C4-2B (cell line): ENCODE data around the gene RMP24.

Experiments used
- H3K27ac ChIP-seq: fragments of 450-650 bp; 2 replicates; pipeline ENCODE4 v1.5.1; 2017
- CTCF ChIP-seq: fragments of 450-650 bp; conservative IDR thresholded peaks from 2 replicates; pipeline ENCODE4 v1.5.1; 2017; ENCODE audit warnings: mild to moderate bottlenecking
- ZFX ChIP-seq: fragments of 450-650 bp; IDR thresholded peaks from 2 replicates; pipeline ENCODE4 v1.6.1; 2017

Gene RMP24

GRCh38 chr18:35936951-35937350 lies 35.5 kb upstream of the RMP24 start:
- no peak for TF ChIP-seq ZFX
- TF ChIP-seq CTCF = no peak
- no peak overlapping the region for H3K27ac ChIP-seq

DNA sequence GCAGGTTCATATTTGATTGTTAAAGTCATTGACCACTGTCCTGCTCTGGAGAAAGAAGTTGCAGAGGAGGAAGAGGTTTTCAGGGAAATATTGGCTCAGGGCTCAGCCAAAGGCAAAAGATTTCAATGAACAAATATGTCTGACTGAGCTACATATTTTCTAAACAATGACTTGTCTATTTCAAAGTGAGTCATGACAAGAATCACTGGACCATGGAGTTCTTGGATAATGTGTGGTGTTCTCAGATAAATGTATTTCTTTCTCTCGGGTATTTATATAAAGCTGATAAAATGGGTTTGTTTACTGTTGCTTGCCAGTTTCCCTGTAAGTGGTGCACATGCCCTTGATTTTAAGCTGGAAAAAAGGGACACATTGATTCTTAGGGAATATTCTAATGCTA lies 34.3 kb upstream of the RMP24 start:
- H3K27ac ChIP-seq = no peak overlapping the region
- no peak for TF ChIP-seq ZFX
- no peak for TF ChIP-seq CTCF

- TF ChIP-seq CTCF (no peak), ZFX (no peak)
- H3K27ac ChIP-seq = no peak overlapping the region
Observed at GRCh38 chr18:35938562-35938961, 33.9 kb upstream of the RMP24 start.

GRCh38 chr18:35939138-35939537 lies 33.3 kb upstream of the RMP24 start:
- TF ChIP-seq ZFX (no peak), CTCF (peak; percentile 43)
- peak overlapping the region; percentile 33; the same call in 1 of the 2 replicates for H3K27ac ChIP-seq

DNA sequence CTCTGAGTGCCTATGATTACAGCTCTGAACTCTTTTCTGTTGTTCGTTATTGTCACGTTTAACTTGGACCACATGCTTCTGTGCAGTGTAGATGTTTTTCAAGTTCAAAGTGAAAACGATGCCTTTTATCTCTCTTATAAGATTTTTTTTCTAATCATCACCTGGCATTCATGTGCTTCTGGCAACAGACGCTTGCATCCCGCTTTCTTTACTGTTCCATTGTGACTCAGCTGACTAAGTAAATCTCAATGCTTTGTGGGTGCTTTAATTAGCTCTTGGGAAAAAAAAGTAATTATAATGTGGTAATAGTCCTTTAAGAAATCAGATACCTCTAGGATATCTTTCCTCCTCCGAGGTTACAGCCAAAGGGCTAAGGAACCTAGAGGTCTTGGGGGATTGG lies 31.2 kb upstream of the RMP24 start:
- TF ChIP-seq ZFX (no peak), CTCF (no peak)
- no peak overlapping the region for H3K27ac ChIP-seq

DNA sequence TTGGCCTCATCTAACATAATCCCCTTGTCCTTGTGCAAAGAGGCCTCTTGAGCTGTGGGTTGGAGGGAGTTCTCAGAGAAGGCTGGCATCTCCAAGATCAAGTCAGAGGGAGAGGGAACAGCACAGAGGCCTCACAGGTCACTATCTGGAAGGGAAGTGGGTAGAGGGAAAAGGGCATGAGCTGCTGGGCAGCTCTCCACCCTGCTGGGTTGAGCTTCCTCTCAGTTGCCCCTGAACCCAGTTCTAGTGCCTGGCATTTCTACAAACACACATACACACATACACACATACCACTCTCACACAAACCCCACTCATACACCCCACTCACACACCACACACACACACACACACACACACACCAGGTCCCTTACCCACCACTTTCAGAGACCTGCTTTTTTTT lies 30.3 kb upstream of the RMP24 start:
- no peak overlapping the region for H3K27ac ChIP-seq
- TF ChIP-seq CTCF (no peak), ZFX (no peak)

GRCh38 chr18:35942661-35943060 lies 29.8 kb upstream of the RMP24 start:
- TF ChIP-seq ZFX (no peak), CTCF (no peak; the same call in 1 of the 2 replicates)
- no peak overlapping the region for H3K27ac ChIP-seq
